H9 (cell line): Measurements from ENCODE around the gene LAMC2. TPM values are rescaled to one million over a fixed set of nuclear protein-coding genes. Genes with fewer than 3 reads are reported as not detected.

Source experiments
- DNase-seq: peaks from one replicate; pipeline ENCODE4 v3.0.0-alpha.2; 2017
- H2AFZ ChIP-seq: one replicate; pipeline ENCODE4 v1.6.1; 2013; ENCODE audit warnings: mild to moderate bottlenecking, low read length, control low read depth, moderate library complexity
- H2AK5ac ChIP-seq: 2 replicates; pipeline ENCODE4 v1.6.1; 2013; ENCODE audit warnings: low read length, control low read depth, mixed read lengths; ENCODE audit not compliant: insufficient read length
- H2BK120ac ChIP-seq: one replicate; pipeline ENCODE4 v1.6.1; 2013; ENCODE audit warnings: low read depth, mild to moderate bottlenecking, low read length, control low read depth, inconsistent platforms; ENCODE audit not compliant: poor library complexity, severe bottlenecking
- H2BK12ac ChIP-seq: 2 replicates; pipeline ENCODE4 v1.6.1; 2013; ENCODE audit warnings: low read length, control low read depth, mixed read lengths, low read depth; ENCODE audit not compliant: insufficient read length
- H2BK15ac ChIP-seq: 2 replicates; pipeline ENCODE4 v1.6.1; 2013; ENCODE audit warnings: low read depth, low read length, control low read depth
- H2BK20ac ChIP-seq: one replicate; pipeline ENCODE4 v1.6.1; 2013; ENCODE audit warnings: low read depth, mild to moderate bottlenecking, low read length, control low read depth, inconsistent platforms; ENCODE audit not compliant: poor library complexity, severe bottlenecking
- H2BK5ac ChIP-seq: 2 replicates; pipeline ENCODE4 v1.6.1; 2013; ENCODE audit warnings: low read length, control low read depth, mixed read lengths; ENCODE audit not compliant: insufficient read length
- H3K14ac ChIP-seq: 2 replicates; pipeline ENCODE4 v1.6.1; 2013; ENCODE audit warnings: low read length, control low read depth; ENCODE audit not compliant: insufficient read depth
- H3K18ac ChIP-seq: 2 replicates; pipeline ENCODE4 v1.6.1; 2013; ENCODE audit warnings: low read depth, mild to moderate bottlenecking, mixed read lengths, low read length, control low read depth; ENCODE audit not compliant: insufficient read length
- H3K23ac ChIP-seq: 2 replicates; pipeline ENCODE4 v1.6.1; 2013; ENCODE audit warnings: low read length, control low read depth, mixed read lengths, low read depth; ENCODE audit not compliant: insufficient read length
- H3K23me2 ChIP-seq: 2 replicates; pipeline ENCODE4 v1.6.1; 2013; ENCODE audit warnings: low read depth, mild to moderate bottlenecking, mixed read lengths, low read length, control low read depth; ENCODE audit not compliant: insufficient read length, poor library complexity, severe bottlenecking
- H3K27ac ChIP-seq: 2 replicates; pipeline ENCODE4 v1.5.1; 2013; ENCODE audit warnings: low read length, control low read depth, mixed read lengths, low read depth; ENCODE audit not compliant: insufficient read length
- H3K27me3 ChIP-seq: 2 replicates; pipeline ENCODE4 v1.6.1; 2013; ENCODE audit warnings: low read length, control low read depth, inconsistent platforms; ENCODE audit not compliant: insufficient read depth
- H3K4ac ChIP-seq: 2 replicates; pipeline ENCODE4 v1.6.1; 2013; ENCODE audit warnings: low read depth, mild to moderate bottlenecking, control low read depth, inconsistent platforms, low read length, moderate library complexity
- H3K4me1 ChIP-seq: 2 replicates; pipeline ENCODE4 v1.6.1; 2013; ENCODE audit warnings: low read length, control low read depth, inconsistent platforms; ENCODE audit not compliant: insufficient read depth
- H3K4me2 ChIP-seq: 2 replicates; pipeline ENCODE4 v1.6.1; 2013; ENCODE audit warnings: low read length, control low read depth, mixed read lengths; ENCODE audit not compliant: insufficient read length, insufficient read depth
- H3K56ac ChIP-seq: 2 replicates; pipeline ENCODE4 v1.6.1; 2013; ENCODE audit warnings: low read depth, mild to moderate bottlenecking, mixed read lengths, low read length, control low read depth; ENCODE audit not compliant: insufficient read length
- H3K79me1 ChIP-seq: 2 replicates; pipeline ENCODE4 v1.6.1; 2013; ENCODE audit warnings: low read depth, mild to moderate bottlenecking, moderate library complexity, low read length, control low read depth, inconsistent platforms; ENCODE audit not compliant: insufficient read depth, poor library complexity, severe bottlenecking
- H3K79me2 ChIP-seq: 2 replicates; pipeline ENCODE4 v1.6.1; 2013; ENCODE audit warnings: low read length, control low read depth, inconsistent platforms; ENCODE audit not compliant: insufficient read depth
- H3K9ac ChIP-seq: 2 replicates; pipeline ENCODE4 v1.6.1; 2013; ENCODE audit warnings: low read length, control low read depth, mixed read lengths; ENCODE audit not compliant: insufficient read length; ENCODE audit errors: extremely low read depth
- H3K9me3 ChIP-seq: one replicate; pipeline ENCODE4 v1.6.1; 2013; ENCODE audit warnings: low read depth, low read length, inconsistent platforms; ENCODE audit not compliant: control insufficient read depth
- H3T11ph ChIP-seq: one replicate; pipeline ENCODE4 v1.6.1; 2013; ENCODE audit warnings: mild to moderate bottlenecking, low read length, control low read depth, inconsistent platforms
- H4K20me1 ChIP-seq: one replicate; pipeline ENCODE4 v1.6.1; 2013; ENCODE audit not compliant: control insufficient read depth, insufficient read length, insufficient read depth
- H4K5ac ChIP-seq: 2 replicates; pipeline ENCODE4 v1.6.1; 2013; ENCODE audit warnings: low read depth, mild to moderate bottlenecking, mixed read lengths, low read length, control low read depth; ENCODE audit not compliant: insufficient read length
- H4K8ac ChIP-seq: replicated peaks from 2 replicates; pipeline ENCODE4 v1.6.1; 2013; ENCODE audit warnings: low read length, control low read depth, mixed read lengths, low read depth; ENCODE audit not compliant: insufficient read length
- H4K91ac ChIP-seq: 2 replicates; pipeline ENCODE4 v1.6.1; 2013; ENCODE audit warnings: low read depth, mild to moderate bottlenecking, moderate library complexity, mixed read lengths, low read length, control low read depth; ENCODE audit not compliant: insufficient read length
- H3K27ac Mint-ChIP-seq, 3 experiments: 2 replicates in 2 of 3; 3 replicates in 1 of 3; pipeline ENCODE4 v1.8.0; 2020 to 2021; ENCODE audit warnings: mixed read lengths in 3 of 3, mild to moderate bottlenecking in 1 of 3, moderate library complexity in 1 of 3
- H3K27me3 Mint-ChIP-seq: 2 replicates; pipeline ENCODE4 v1.8.0; 2021; ENCODE audit warnings: low read depth, mild to moderate bottlenecking, moderate library complexity, mixed read lengths
- H3K36me3 Mint-ChIP-seq, 3 experiments: 2 replicates in 2 of 3; 3 replicates in 1 of 3; pipeline ENCODE4 v1.8.0; 2020 to 2021; ENCODE audit warnings: low read depth in 3 of 3, mixed read lengths in 3 of 3; ENCODE audit not compliant: insufficient read depth in 1 of 3
- H3K4me1 Mint-ChIP-seq, 2 experiments: 2 replicates each; pipeline ENCODE4 v1.8.0; 2020; ENCODE audit warnings: mixed read lengths in 2 of 2
- H3K4me3 Mint-ChIP-seq, 2 experiments: 2 replicates in 1 of 2; 3 replicates in 1 of 2; pipeline ENCODE4 v1.8.0; 2020 to 2021; ENCODE audit warnings: mild to moderate bottlenecking in 2 of 2, mixed read lengths in 2 of 2, moderate library complexity in 1 of 2
- H3K9me3 Mint-ChIP-seq, 2 experiments: 2 replicates in 1 of 2; 3 replicates in 1 of 2; pipeline ENCODE4 v1.8.0; 2020; ENCODE audit warnings: mild to moderate bottlenecking in 2 of 2, mixed read lengths in 2 of 2, moderate library complexity in 1 of 2
- CTCF ChIP-seq: fragments of 200-600 bp; sonication (generic); conservative IDR thresholded peaks from 3 replicates; pipeline ENCODE4 v1.8.0; 2021; ENCODE audit warnings: antibody characterized with exemption, mild to moderate bottlenecking
- WGBS: extraction: QIAGEN DNeasy Blood & Tissue Kit; methylation state at CpG from one replicate; pipeline ENCODE4 v1.1.7; 2013; ENCODE audit warnings: missing lambda C conversion rate, low lambda C conversion rate, mixed read lengths; ENCODE audit not compliant: insufficient read length; ENCODE audit errors: extremely low coverage; 5-methylcytosine and 5-hydroxymethylcytosine counted together
- total RNA-seq: library from RNA; stranded (reverse); gene quantifications from 2 replicates; pipeline ENCODE4 v1.2.1, GENCODE V29; 2021

The LAMC2 gene
- total RNA-seq, 1 experiment from 2014 or later = 7.4 TPM

DNA sequence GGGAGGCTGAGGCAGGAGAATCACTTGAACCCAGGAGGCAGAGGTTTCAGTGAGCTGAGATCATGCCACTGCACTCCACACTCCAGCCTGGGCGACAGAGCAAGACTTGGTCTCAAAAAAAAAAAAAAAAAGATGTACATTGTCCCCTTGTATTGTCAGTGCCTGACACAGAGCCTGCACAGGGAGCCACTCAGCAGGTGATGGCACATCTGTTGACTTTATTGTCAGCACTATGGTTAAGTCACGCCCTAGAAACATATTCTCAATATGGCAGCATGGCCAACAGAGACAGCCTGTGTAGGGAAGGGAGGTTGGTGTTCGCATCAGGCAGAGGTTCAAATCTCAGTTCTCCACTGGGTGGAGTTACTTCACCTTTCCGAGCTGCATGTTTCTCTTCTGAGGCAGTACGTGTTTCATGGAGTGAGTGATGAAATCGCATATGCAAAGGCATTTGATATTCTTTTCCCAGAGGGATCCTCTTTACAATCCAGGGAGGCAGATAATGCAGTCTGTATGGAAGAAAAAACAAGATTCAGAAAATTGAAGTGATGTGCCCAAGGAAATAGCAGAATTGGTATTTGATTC lies 20.6 kb downstream of the LAMC2 start:
- Histone ChIP-seq H2BK15ac (no peak overlapping the region), H2AFZ (no peak overlapping the region), H3K4me2 (no peak overlapping the region), H4K5ac (no peak overlapping the region), H3K4ac (no peak overlapping the region), H3K79me1 (no peaks in the 10 kb centered on the region), H3K79me2 (no peaks in the 10 kb centered on the region), H2AK5ac (no peak overlapping the region), H3K14ac (no peak overlapping the region), H3K27me3 (no peaks in the 10 kb centered on the region), H3K23ac (no peak overlapping the region), H3K56ac (no peak overlapping the region), H2BK12ac (no peak overlapping the region), H3K9ac (no peak overlapping the region), H2BK120ac (no peak overlapping the region), H3K27ac (no peak overlapping the region), H2BK5ac (no peak overlapping the region), H3K9me3 (no peaks in the 10 kb centered on the region), H4K8ac (no peak overlapping the region), H3K18ac (no peak overlapping the region), H3K4me1 (no peaks in the 10 kb centered on the region; the same call in 1 of the 2 replicates), H3K23me2 (no peaks in the 10 kb centered on the region), H3T11ph (no peak overlapping the region), H4K20me1 (no peaks in the 10 kb centered on the region), H4K91ac (no peak overlapping the region), H2BK20ac (no peak overlapping the region)
- 0 out of 7 replicates have a peak overlapping the region, but pooled peaks of 1 of the 3 experiments have one; percentile 4 for H3K27ac Mint-ChIP-seq
- H3K4me3 Mint-ChIP-seq = no peak overlapping the region
- H3K9me3 Mint-ChIP-seq = no peaks in the 10 kb centered on the region
- H3K4me1 Mint-ChIP-seq = peaks cover 0 to 5% of the 10 kb centered on the region in 2 experiments; a peak in 1 of 4 replicates
- no peaks in the 10 kb centered on the region for H3K36me3 Mint-ChIP-seq
- no CpG with 5 or more reads among the region's 6 CpGs for WGBS
- no peaks in the 10 kb centered on the region; the same call in 1 of the 2 replicates for H3K27me3 Mint-ChIP-seq
- TF ChIP-seq CTCF = no peak
- no peak for DNase-seq
